ENCODE measurements around the gene PTPRJ.

The PTPRJ gene

GRCh38 chr11:48170241-48171233, 190.2 kb downstream of the PTPRJ start:
- TF ChIP-seq CTCF (IDR thresholded peaks at IDR 0.05; ENCODE audit: low read depth, low read length) (no peak), POLR2A (IDR thresholded peaks at IDR 0.05; ENCODE audit: extremely low read depth, insufficient read length) (no peak), MYC (IDR thresholded peaks at IDR 0.05; ENCODE audit: low read depth, low read length) (no peak), MAX (IDR thresholded peaks at IDR 0.05; ENCODE audit: low read depth, low read length) (no peak)
- H3K4me3 ChIP-seq (ENCODE audit: low read depth, low read length) = no peak overlapping the region
- DNase-seq (ENCODE audit: low read depth) = no peak

GRCh38 chr11:48172818-48173609, 192.7 kb downstream of the PTPRJ start:
- no peak overlapping the region for H3K4me3 ChIP-seq (ENCODE audit: low read depth, low read length)
- TF ChIP-seq MYC (IDR thresholded peaks at IDR 0.05; ENCODE audit: low read depth, low read length) (no peak), CTCF (IDR thresholded peaks at IDR 0.05; ENCODE audit: low read depth, low read length) (peak; percentile 98)
- DNase-seq (ENCODE audit: low read depth) = peak; percentile 63

GRCh38 chr11:48177661-48178060, 197.3 kb downstream of the PTPRJ start:
- TF ChIP-seq POLR2A (IDR thresholded peaks at IDR 0.05; ENCODE audit: extremely low read depth, insufficient read length) (no peak), MYC (IDR thresholded peaks at IDR 0.05; ENCODE audit: low read depth, low read length) (no peak), CTCF (IDR thresholded peaks at IDR 0.05; ENCODE audit: low read depth, low read length) (no peak), MAX (IDR thresholded peaks at IDR 0.05; ENCODE audit: low read depth, low read length) (no peak)
- no peak overlapping the region for H3K4me3 ChIP-seq (ENCODE audit: low read depth, low read length)
- DNase-seq (ENCODE audit: low read depth) = no peak

GRCh38 chr11:48180627-48181026, 200.3 kb downstream of the PTPRJ start:
- H3K4me3 ChIP-seq (ENCODE audit: low read depth, low read length) = no peak overlapping the region
- no peak for DNase-seq (ENCODE audit: low read depth)
- no peak for TF ChIP-seq CTCF (IDR thresholded peaks at IDR 0.05; ENCODE audit: low read depth, low read length)
- TF ChIP-seq MAX (IDR thresholded peaks at IDR 0.05; ENCODE audit: low read depth, low read length) = no peak

- no peak for DNase-seq (ENCODE audit: low read depth)
- no peak overlapping the region for H3K4me3 ChIP-seq (ENCODE audit: low read depth, low read length)
- TF ChIP-seq MAX (IDR thresholded peaks at IDR 0.05; ENCODE audit: low read depth, low read length) (no peak), POLR2A (IDR thresholded peaks at IDR 0.05; ENCODE audit: extremely low read depth, insufficient read length) (no peak), CTCF (IDR thresholded peaks at IDR 0.05; ENCODE audit: low read depth, low read length) (no peak), MYC (IDR thresholded peaks at IDR 0.05; ENCODE audit: low read depth, low read length) (no peak)
Measured at GRCh38 chr11:48182860-48183526, 202.6 kb downstream of the PTPRJ start.
